Loucy (cell line): ENCODE data around the gene GNB1.

ENCODE experiments used
- H2AFZ ChIP-seq: fragments of 200-600 bp; sonication (generic); 2 replicates; pipeline ENCODE4 v1.6.0; 2016; ENCODE audit warnings: antibody characterized with exemption, mild to moderate bottlenecking, low read length, moderate library complexity
- H3F3A ChIP-seq: fragments of 200-600 bp; 2 replicates; pipeline ENCODE4 v1.6.0; 2016; ENCODE audit warnings: antibody characterized with exemption, low read depth, mild to moderate bottlenecking
- H3K27me3 ChIP-seq: fragments of 200-600 bp; sonication (generic); 2 replicates; pipeline ENCODE4 v1.6.1; 2014; ENCODE audit warnings: low read length, mild to moderate bottlenecking; ENCODE audit not compliant: insufficient read depth, poor library complexity, severe bottlenecking
- H3K36me3 ChIP-seq: fragments of 200-600 bp; sonication (generic); 2 replicates; pipeline ENCODE4 v1.6.1; 2016; ENCODE audit warnings: low read length; ENCODE audit not compliant: insufficient read depth
- H3K4me1 ChIP-seq: fragments of 200-600 bp; sonication (generic); 2 replicates; pipeline ENCODE4 v1.5.1; 2014; ENCODE audit warnings: low read length, mild to moderate bottlenecking; ENCODE audit not compliant: insufficient read depth, poor library complexity, severe bottlenecking
- H3K4me2 ChIP-seq: fragments of 200-600 bp; sonication (generic); 2 replicates; pipeline ENCODE4 v1.6.0; 2014; ENCODE audit warnings: antibody characterized with exemption, low read length, low read depth, mild to moderate bottlenecking; ENCODE audit not compliant: poor library complexity, severe bottlenecking
- H3K4me3 ChIP-seq: fragments of 200-600 bp; sonication (generic); 2 replicates; pipeline ENCODE4 v1.5.1; 2014; ENCODE audit warnings: low read length, mild to moderate bottlenecking, mixed read lengths; ENCODE audit not compliant: poor library complexity, severe bottlenecking
- H3K79me2 ChIP-seq: fragments of 200-600 bp; sonication (generic); 2 replicates; pipeline ENCODE4 v1.6.1; 2014; ENCODE audit warnings: low read length; ENCODE audit not compliant: insufficient read depth
- H3K9ac ChIP-seq: fragments of 200-600 bp; sonication (generic); 2 replicates; pipeline ENCODE4 v1.6.0; 2014; ENCODE audit warnings: mild to moderate bottlenecking, low read depth, low read length, moderate library complexity; ENCODE audit not compliant: poor library complexity, severe bottlenecking
- H3K9me2 ChIP-seq: fragments of 200-600 bp; sonication (generic); replicated peaks from 2 replicates; pipeline ENCODE4 v1.6.1; 2016; ENCODE audit warnings: low read depth, low read length, mixed read lengths
- H3K9me3 ChIP-seq: fragments of 200-600 bp; sonication (generic); 2 replicates; pipeline ENCODE4 v1.6.1; 2014; ENCODE audit warnings: mild to moderate bottlenecking, antibody characterized with exemption, low read length, low read depth; ENCODE audit not compliant: insufficient read depth
- H4K20me1 ChIP-seq: fragments of 200-600 bp; sonication (generic); 2 replicates; pipeline ENCODE4 v1.6.0; 2014; ENCODE audit warnings: antibody characterized with exemption, low read length, mild to moderate bottlenecking; ENCODE audit not compliant: insufficient read depth, poor library complexity, severe bottlenecking
- CTCF ChIP-seq: fragments of 200-600 bp; sonication (generic); conservative IDR thresholded peaks from 2 replicates; pipeline ENCODE4 v1.5.1; 2014; ENCODE audit warnings: mild to moderate bottlenecking, antibody characterized with exemption, low read length
- EZH2phosphoT487 ChIP-seq: fragments of 200-600 bp; IDR thresholded peaks from 2 replicates; pipeline ENCODE4 v1.6.1; 2018; ENCODE audit warnings: antibody characterized with exemption, mild to moderate bottlenecking, moderate library complexity, borderline replicate concordance

GNB1 gene

DNA sequence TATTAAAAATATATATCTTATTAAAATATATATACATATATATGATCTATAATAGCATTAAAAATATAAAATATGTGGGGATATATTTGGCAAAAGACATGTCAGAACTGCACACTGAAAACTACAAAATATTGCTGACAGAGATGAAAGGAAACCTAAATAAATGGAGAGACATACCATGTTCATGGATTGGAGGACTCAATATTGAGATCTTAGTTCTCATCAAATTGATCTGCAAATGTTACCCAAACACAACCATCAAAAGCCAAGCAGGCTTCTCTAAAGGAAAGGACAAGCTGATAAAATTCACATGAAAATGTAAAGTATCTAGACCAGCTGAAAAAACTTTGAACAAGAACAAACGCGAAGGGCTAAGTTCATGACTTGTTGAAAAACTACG, 119.8 kb downstream of the GNB1 start:
- no peaks in the 10 kb centered on the region for H3K9me3 ChIP-seq
- H3F3A ChIP-seq: no peaks in the 10 kb centered on the region
- H3K4me1 ChIP-seq: peaks cover 12% of the 10 kb centered on the region
- no peaks in the 10 kb centered on the region for H3K27me3 ChIP-seq
- no peak for TF ChIP-seq EZH2phosphoT487
- TF ChIP-seq CTCF: no peak
- no peak overlapping the region for H3K4me2 ChIP-seq
- no peaks in the 10 kb centered on the region for H4K20me1 ChIP-seq
- H2AFZ ChIP-seq: no peak overlapping the region
- H3K79me2 ChIP-seq: peaks cover 79% of the 10 kb centered on the region
- no peak overlapping the region for H3K9ac ChIP-seq
- no peak overlapping the region for H3K4me3 ChIP-seq
- no peaks in the 10 kb centered on the region for H3K36me3 ChIP-seq
- no peaks in the 10 kb centered on the region for H3K9me2 ChIP-seq

DNA sequence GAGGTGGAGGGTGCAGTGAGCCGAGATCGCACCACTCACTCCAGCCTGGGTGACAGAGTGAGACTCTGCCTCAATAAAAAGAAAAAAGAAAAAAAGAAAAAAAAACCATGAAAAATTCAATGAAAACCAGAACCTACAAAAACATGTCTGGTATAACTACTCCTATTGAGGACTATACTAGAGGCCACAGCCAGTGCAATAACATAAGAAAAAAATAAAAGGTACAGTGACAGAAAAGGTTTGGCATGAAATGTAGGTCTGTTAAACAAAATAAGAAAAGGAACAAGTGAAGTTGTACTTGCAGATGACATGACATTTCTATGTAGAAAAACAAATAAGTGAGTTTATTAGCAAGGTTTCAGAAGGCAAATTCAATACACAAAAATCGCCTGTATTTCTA, 120.8 kb downstream of the GNB1 start:
- TF ChIP-seq EZH2phosphoT487 (no peak), CTCF (no peak)

DNA sequence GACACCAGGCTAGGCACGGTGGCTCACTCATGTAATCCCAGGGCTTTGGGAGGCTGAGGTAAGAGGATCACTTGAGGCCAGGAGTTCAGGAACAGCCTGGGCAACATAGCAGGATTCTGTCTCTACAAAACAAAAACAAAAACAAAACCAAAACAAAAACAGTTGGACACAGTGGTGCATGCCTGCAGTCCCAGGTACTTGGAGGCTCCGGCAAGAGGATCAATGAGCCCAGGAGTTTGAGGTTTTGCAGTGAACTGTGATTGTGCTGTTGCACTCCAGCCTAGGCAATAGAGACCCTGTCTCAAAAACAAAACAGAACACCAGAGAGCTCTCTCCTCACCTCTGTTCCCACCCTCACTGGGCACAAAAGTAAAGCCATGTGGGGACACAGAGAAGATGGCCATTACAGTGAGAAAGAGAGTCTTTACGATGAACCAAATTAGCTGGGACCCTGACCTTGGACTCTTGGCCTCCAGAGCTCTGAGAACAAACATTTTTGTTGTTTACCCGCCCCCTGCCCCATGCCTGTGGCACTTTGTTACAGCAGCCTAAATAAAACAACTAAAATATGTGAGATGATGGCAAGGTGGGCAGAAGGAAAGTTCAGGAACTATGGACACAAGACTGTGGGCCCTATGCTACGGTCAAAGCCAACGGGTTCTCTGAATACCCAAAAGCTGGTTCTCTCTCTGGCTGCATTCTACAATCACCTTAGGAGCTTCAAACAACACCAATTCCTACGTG, 122.5 kb downstream of the GNB1 start:
- H3F3A ChIP-seq: no peaks in the 10 kb centered on the region
- H3K4me3 ChIP-seq: no peak overlapping the region
- no peak overlapping the region for H3K4me2 ChIP-seq
- H3K9me3 ChIP-seq: no peaks in the 10 kb centered on the region
- H4K20me1 ChIP-seq: no peaks in the 10 kb centered on the region
- H3K79me2 ChIP-seq: peaks cover 54% of the 10 kb centered on the region; the same call in 1 of the 2 replicates
- H3K9me2 ChIP-seq: no peaks in the 10 kb centered on the region
- no peak overlapping the region for H2AFZ ChIP-seq
- H3K27me3 ChIP-seq: no peaks in the 10 kb centered on the region
- H3K9ac ChIP-seq: no peak overlapping the region
- H3K4me1 ChIP-seq: no peaks in the 10 kb centered on the region
- TF ChIP-seq EZH2phosphoT487 (no peak), CTCF (no peak)
- peaks cover 5% of the 10 kb centered on the region; the same call in 1 of the 2 replicates for H3K36me3 ChIP-seq

More for the DNA sequence above, 120.8 kb downstream of the GNB1 start:
- H4K20me1 ChIP-seq: no peaks in the 10 kb centered on the region
- H3K36me3 ChIP-seq: 0 out of 2 replicates have a peak, but pooled peaks cover under 1% of the 10 kb centered on the region
- H3F3A ChIP-seq: no peaks in the 10 kb centered on the region
- no peaks in the 10 kb centered on the region for H3K9me2 ChIP-seq
- H3K4me2 ChIP-seq: no peak overlapping the region
- H3K4me3 ChIP-seq: no peak overlapping the region
- H3K9ac ChIP-seq: no peak overlapping the region
- no peak overlapping the region for H2AFZ ChIP-seq
- H3K27me3 ChIP-seq: no peaks in the 10 kb centered on the region
- H3K9me3 ChIP-seq: no peaks in the 10 kb centered on the region
- peaks cover 2% of the 10 kb centered on the region for H3K4me1 ChIP-seq
- peaks cover 69% of the 10 kb centered on the region for H3K79me2 ChIP-seq
